Measurements from ENCODE around the gene GTPBP4. TPM values are rescaled to one million over a fixed set of nuclear protein-coding genes. Genes with fewer than 3 reads are reported as not detected.

GTPBP4 gene
- total and polyA plus RNA-seq, 2 of the 8 experiments (the other 6 are each of a cell fraction or from before 2014, with no cell fraction given): 16.9 to 98.1 TPM

GRCh38 chr10:943334-944033, 44.8 kb upstream of the GTPBP4 start (continued):
- TF ChIP-seq, protein P1, sequence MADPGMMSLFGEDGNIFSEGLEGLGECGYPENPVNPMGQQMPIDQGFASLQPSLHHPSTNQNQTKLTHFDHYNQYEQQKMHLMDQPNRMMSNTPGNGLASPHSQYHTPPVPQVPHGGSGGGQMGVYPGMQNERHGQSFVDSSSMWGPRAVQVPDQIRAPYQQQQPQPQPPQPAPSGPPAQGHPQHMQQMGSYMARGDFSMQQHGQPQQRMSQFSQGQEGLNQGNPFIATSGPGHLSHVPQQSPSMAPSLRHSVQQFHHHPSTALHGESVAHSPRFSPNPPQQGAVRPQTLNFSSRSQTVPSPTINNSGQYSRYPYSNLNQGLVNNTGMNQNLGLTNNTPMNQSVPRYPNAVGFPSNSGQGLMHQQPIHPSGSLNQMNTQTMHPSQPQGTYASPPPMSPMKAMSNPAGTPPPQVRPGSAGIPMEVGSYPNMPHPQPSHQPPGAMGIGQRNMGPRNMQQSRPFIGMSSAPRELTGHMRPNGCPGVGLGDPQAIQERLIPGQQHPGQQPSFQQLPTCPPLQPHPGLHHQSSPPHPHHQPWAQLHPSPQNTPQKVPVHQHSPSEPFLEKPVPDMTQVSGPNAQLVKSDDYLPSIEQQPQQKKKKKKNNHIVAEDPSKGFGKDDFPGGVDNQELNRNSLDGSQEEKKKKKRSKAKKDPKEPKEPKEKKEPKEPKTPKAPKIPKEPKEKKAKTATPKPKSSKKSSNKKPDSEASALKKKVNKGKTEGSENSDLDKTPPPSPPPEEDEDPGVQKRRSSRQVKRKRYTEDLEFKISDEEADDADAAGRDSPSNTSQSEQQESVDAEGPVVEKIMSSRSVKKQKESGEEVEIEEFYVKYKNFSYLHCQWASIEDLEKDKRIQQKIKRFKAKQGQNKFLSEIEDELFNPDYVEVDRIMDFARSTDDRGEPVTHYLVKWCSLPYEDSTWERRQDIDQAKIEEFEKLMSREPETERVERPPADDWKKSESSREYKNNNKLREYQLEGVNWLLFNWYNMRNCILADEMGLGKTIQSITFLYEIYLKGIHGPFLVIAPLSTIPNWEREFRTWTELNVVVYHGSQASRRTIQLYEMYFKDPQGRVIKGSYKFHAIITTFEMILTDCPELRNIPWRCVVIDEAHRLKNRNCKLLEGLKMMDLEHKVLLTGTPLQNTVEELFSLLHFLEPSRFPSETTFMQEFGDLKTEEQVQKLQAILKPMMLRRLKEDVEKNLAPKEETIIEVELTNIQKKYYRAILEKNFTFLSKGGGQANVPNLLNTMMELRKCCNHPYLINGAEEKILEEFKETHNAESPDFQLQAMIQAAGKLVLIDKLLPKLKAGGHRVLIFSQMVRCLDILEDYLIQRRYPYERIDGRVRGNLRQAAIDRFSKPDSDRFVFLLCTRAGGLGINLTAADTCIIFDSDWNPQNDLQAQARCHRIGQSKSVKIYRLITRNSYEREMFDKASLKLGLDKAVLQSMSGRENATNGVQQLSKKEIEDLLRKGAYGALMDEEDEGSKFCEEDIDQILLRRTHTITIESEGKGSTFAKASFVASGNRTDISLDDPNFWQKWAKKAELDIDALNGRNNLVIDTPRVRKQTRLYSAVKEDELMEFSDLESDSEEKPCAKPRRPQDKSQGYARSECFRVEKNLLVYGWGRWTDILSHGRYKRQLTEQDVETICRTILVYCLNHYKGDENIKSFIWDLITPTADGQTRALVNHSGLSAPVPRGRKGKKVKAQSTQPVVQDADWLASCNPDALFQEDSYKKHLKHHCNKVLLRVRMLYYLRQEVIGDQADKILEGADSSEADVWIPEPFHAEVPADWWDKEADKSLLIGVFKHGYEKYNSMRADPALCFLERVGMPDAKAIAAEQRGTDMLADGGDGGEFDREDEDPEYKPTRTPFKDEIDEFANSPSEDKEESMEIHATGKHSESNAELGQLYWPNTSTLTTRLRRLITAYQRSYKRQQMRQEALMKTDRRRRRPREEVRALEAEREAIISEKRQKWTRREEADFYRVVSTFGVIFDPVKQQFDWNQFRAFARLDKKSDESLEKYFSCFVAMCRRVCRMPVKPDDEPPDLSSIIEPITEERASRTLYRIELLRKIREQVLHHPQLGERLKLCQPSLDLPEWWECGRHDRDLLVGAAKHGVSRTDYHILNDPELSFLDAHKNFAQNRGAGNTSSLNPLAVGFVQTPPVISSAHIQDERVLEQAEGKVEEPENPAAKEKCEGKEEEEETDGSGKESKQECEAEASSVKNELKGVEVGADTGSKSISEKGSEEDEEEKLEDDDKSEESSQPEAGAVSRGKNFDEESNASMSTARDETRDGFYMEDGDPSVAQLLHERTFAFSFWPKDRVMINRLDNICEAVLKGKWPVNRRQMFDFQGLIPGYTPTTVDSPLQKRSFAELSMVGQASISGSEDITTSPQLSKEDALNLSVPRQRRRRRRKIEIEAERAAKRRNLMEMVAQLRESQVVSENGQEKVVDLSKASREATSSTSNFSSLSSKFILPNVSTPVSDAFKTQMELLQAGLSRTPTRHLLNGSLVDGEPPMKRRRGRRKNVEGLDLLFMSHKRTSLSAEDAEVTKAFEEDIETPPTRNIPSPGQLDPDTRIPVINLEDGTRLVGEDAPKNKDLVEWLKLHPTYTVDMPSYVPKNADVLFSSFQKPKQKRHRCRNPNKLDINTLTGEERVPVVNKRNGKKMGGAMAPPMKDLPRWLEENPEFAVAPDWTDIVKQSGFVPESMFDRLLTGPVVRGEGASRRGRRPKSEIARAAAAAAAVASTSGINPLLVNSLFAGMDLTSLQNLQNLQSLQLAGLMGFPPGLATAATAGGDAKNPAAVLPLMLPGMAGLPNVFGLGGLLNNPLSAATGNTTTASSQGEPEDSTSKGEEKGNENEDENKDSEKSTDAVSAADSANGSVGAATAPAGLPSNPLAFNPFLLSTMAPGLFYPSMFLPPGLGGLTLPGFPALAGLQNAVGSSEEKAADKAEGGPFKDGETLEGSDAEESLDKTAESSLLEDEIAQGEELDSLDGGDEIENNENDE (IDR thresholded peaks at IDR 0.05; ENCODE audit: insufficient replicate concordance, low read length): no peak
- TF ChIP-seq ASH2L (IDR thresholded peaks at IDR 0.05; ENCODE audit: low read length) (no peak), NRF1 (IDR thresholded peaks at IDR 0.05; ENCODE audit: low read depth, low read length) (no peak), ATF2 (IDR thresholded peaks at IDR 0.05; ENCODE audit: low read length) (no peak), CBX8 (IDR thresholded peaks at IDR 0.05; ENCODE audit: borderline replicate concordance, low read depth, low read length) (no peak), EP300 (IDR thresholded peaks at IDR 0.05; ENCODE audit: borderline replicate concordance in 1 of 2, low read depth in 2 of 2, low read length in 2 of 2) (no peak), SIRT6 (IDR thresholded peaks at IDR 0.05; ENCODE audit: low read length) (no peak)
- TF ChIP-seq, protein P2, sequence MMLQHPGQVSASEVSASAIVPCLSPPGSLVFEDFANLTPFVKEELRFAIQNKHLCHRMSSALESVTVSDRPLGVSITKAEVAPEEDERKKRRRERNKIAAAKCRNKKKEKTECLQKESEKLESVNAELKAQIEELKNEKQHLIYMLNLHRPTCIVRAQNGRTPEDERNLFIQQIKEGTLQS (IDR thresholded peaks at IDR 0.05; ENCODE audit: insufficient read depth, low read depth, low read length): no peak

Data from H1 (cell line).